Measurements from ENCODE around the gene TIAM1. TPM values are rescaled to one million over a fixed set of nuclear protein-coding genes. Genes with fewer than 3 reads are reported as not detected.
A peak's percentile ranks its signal among the peaks of the same experiment; 100 is the strongest.

Gene TIAM1
- total RNA-seq, 1 donor from 2014 or later = 119 TPM

- H3K9me3 Mint-ChIP-seq = no peaks in the 10 kb centered on the region
- H3K4me1 Mint-ChIP-seq (ENCODE audit: low read depth) = peaks cover 27% of the 10 kb centered on the region
- no peak overlapping the region for H3K27ac Mint-ChIP-seq
- no peak for DNase-seq (ENCODE audit: low spot score)
- H3K4me3 Mint-ChIP-seq = no peak overlapping the region
- intact Hi-C loops (cut with micrococcal nuclease) = no loop called here
- peaks cover 36% of the 10 kb centered on the region for H3K36me3 Mint-ChIP-seq (ENCODE audit: low read depth)
- peaks cover 1% of the 10 kb centered on the region for H3K27me3 Mint-ChIP-seq (ENCODE audit: insufficient read depth)
Observed at GRCh38 chr21:31316072-31316471, 28.0 kb downstream of the TIAM1 start.

GRCh38 chr21:31310750-31311149 is 33.3 kb downstream of the TIAM1 start:
- intact Hi-C loops (cut with micrococcal nuclease) = no loop called here
- H3K36me3 Mint-ChIP-seq (ENCODE audit: low read depth) = peaks cover 25% of the 10 kb centered on the region
- no peak overlapping the region for H3K27ac Mint-ChIP-seq
- H3K9me3 Mint-ChIP-seq = no peaks in the 10 kb centered on the region
- peaks cover 1% of the 10 kb centered on the region for H3K27me3 Mint-ChIP-seq (ENCODE audit: insufficient read depth)
- no peak for DNase-seq (ENCODE audit: low spot score)
- peaks cover 1% of the 10 kb centered on the region for H3K4me1 Mint-ChIP-seq (ENCODE audit: low read depth)
- H3K4me3 Mint-ChIP-seq = no peak overlapping the region

- peaks cover 1% of the 10 kb centered on the region for H3K27me3 Mint-ChIP-seq (ENCODE audit: insufficient read depth)
- DNase-seq (ENCODE audit: low spot score) = no peak
- intact Hi-C loops (cut with micrococcal nuclease) = no loop called here
- no peaks in the 10 kb centered on the region for H3K9me3 Mint-ChIP-seq
- no peak overlapping the region for H3K4me3 Mint-ChIP-seq
- no peak overlapping the region for H3K27ac Mint-ChIP-seq
- H3K4me1 Mint-ChIP-seq (ENCODE audit: low read depth) = no peaks in the 10 kb centered on the region
- H3K36me3 Mint-ChIP-seq (ENCODE audit: low read depth) = peaks cover 28% of the 10 kb centered on the region
Observed at GRCh38 chr21:31308584-31308983, 35.5 kb downstream of the TIAM1 start.

- intact Hi-C loops (cut with micrococcal nuclease) = no loop called here
- H3K9me3 Mint-ChIP-seq = no peaks in the 10 kb centered on the region
- peaks cover 3% of the 10 kb centered on the region for H3K4me1 Mint-ChIP-seq (ENCODE audit: low read depth)
- peaks cover 16% of the 10 kb centered on the region for H3K36me3 Mint-ChIP-seq (ENCODE audit: low read depth)
- H3K27ac Mint-ChIP-seq = no peak overlapping the region
- H3K4me3 Mint-ChIP-seq = no peak overlapping the region
- H3K27me3 Mint-ChIP-seq (ENCODE audit: insufficient read depth) = no peaks in the 10 kb centered on the region
- DNase-seq (ENCODE audit: low spot score) = no peak
Observed at GRCh38 chr21:31305888-31306287, 38.2 kb downstream of the TIAM1 start.

- no peak for DNase-seq (ENCODE audit: low spot score)
- intact Hi-C loops (cut with micrococcal nuclease) = no loop called here
- H3K4me1 Mint-ChIP-seq (ENCODE audit: low read depth) = peaks cover 26% of the 10 kb centered on the region
- no peak overlapping the region for H3K4me3 Mint-ChIP-seq
- no peaks in the 10 kb centered on the region for H3K27me3 Mint-ChIP-seq (ENCODE audit: insufficient read depth)
- H3K27ac Mint-ChIP-seq = no peak overlapping the region
- peaks cover 15% of the 10 kb centered on the region for H3K36me3 Mint-ChIP-seq (ENCODE audit: low read depth)
- no peaks in the 10 kb centered on the region for H3K9me3 Mint-ChIP-seq
Observed at GRCh38 chr21:31299291-31300147, 44.5 kb downstream of the TIAM1 start.

- intact Hi-C loops (cut with micrococcal nuclease) = no loop called here
- Mint-ChIP-seq H3K4me3 (no peak overlapping the region), H3K27ac (no peak overlapping the region), H3K36me3 (ENCODE audit: low read depth) (peaks cover 16% of the 10 kb centered on the region), H3K4me1 (ENCODE audit: low read depth) (peaks cover 33% of the 10 kb centered on the region), H3K27me3 (ENCODE audit: insufficient read depth) (no peaks in the 10 kb centered on the region), H3K9me3 (no peaks in the 10 kb centered on the region)
- no peak for DNase-seq (ENCODE audit: low spot score)
Observed at GRCh38 chr21:31298618-31299269, 45.3 kb downstream of the TIAM1 start.

GRCh38 chr21:31297806-31298205 is 46.3 kb downstream of the TIAM1 start:
- H3K9me3 Mint-ChIP-seq = no peaks in the 10 kb centered on the region
- H3K27ac Mint-ChIP-seq = no peak overlapping the region
- peaks cover 21% of the 10 kb centered on the region for H3K36me3 Mint-ChIP-seq (ENCODE audit: low read depth)
- H3K4me3 Mint-ChIP-seq = no peak overlapping the region
- intact Hi-C loops (cut with micrococcal nuclease) = no loop called here
- DNase-seq (ENCODE audit: low spot score) = no peak
- no peaks in the 10 kb centered on the region for H3K27me3 Mint-ChIP-seq (ENCODE audit: insufficient read depth)
- peaks cover 41% of the 10 kb centered on the region for H3K4me1 Mint-ChIP-seq (ENCODE audit: low read depth)

GRCh38 chr21:31295676-31296075 is 48.4 kb downstream of the TIAM1 start:
- DNase-seq (ENCODE audit: low spot score) = no peak
- Mint-ChIP-seq H3K9me3 (no peaks in the 10 kb centered on the region), H3K27ac (no peak overlapping the region), H3K4me3 (no peak overlapping the region), H3K36me3 (ENCODE audit: low read depth) (peaks cover 29% of the 10 kb centered on the region), H3K27me3 (ENCODE audit: insufficient read depth) (no peaks in the 10 kb centered on the region), H3K4me1 (ENCODE audit: low read depth) (peaks cover 48% of the 10 kb centered on the region)
- intact Hi-C loops (cut with micrococcal nuclease) = loop anchor here (2.0 kb wide), 2 partner anchors 23 to 259 kb away; no protein-coding TSS in a partner anchor

- H3K4me1 Mint-ChIP-seq (ENCODE audit: low read depth) = peaks cover 42% of the 10 kb centered on the region
- intact Hi-C loops (cut with micrococcal nuclease) = loop anchor here (1.0 to 5.0 kb wide), 9 partner anchors 22 to 265 kb away; no protein-coding TSS in a partner anchor
- H3K27me3 Mint-ChIP-seq (ENCODE audit: insufficient read depth) = no peaks in the 10 kb centered on the region
- H3K9me3 Mint-ChIP-seq = no peaks in the 10 kb centered on the region
- no peak overlapping the region for H3K4me3 Mint-ChIP-seq
- H3K27ac Mint-ChIP-seq = peak overlapping the region; percentile 86
- H3K36me3 Mint-ChIP-seq (ENCODE audit: low read depth) = peaks cover 28% of the 10 kb centered on the region
- no peak for DNase-seq (ENCODE audit: low spot score)
Observed at GRCh38 chr21:31294691-31295090, 49.4 kb downstream of the TIAM1 start.

- no peak for DNase-seq (ENCODE audit: low spot score)
- Mint-ChIP-seq H3K4me1 (ENCODE audit: low read depth) (peaks cover 35% of the 10 kb centered on the region), H3K27me3 (ENCODE audit: insufficient read depth) (no peaks in the 10 kb centered on the region), H3K27ac (peak overlapping the region; percentile 86), H3K4me3 (peak overlapping the region; percentile 56), H3K36me3 (ENCODE audit: low read depth) (peaks cover 29% of the 10 kb centered on the region), H3K9me3 (peaks cover 1% of the 10 kb centered on the region)
- intact Hi-C loops (cut with micrococcal nuclease) = loop anchor here (1.0 to 5.0 kb wide), 9 partner anchors 21 to 265 kb away; no protein-coding TSS in a partner anchor
Observed at GRCh38 chr21:31293986-31294385, 50.1 kb downstream of the TIAM1 start.

- intact Hi-C loops (cut with micrococcal nuclease) = loop anchor here (5.0 kb wide), 1 partner anchor 53 kb away; no protein-coding TSS in a partner anchor
Observed at GRCh38 chr21:31290765-31291164, 53.3 kb downstream of the TIAM1 start.

GRCh38 chr21:31289702-31290101 is 54.4 kb downstream of the TIAM1 start:
- Mint-ChIP-seq H3K9me3 (peaks cover 17% of the 10 kb centered on the region), H3K4me1 (ENCODE audit: low read depth) (peaks cover 53% of the 10 kb centered on the region), H3K4me3 (no peak overlapping the region), H3K36me3 (ENCODE audit: low read depth) (peaks cover 36% of the 10 kb centered on the region), H3K27me3 (ENCODE audit: insufficient read depth) (no peaks in the 10 kb centered on the region), H3K27ac (no peak overlapping the region)
- intact Hi-C loops (cut with micrococcal nuclease) = loop anchor here (5.0 kb wide), 1 partner anchor 52 kb away; no protein-coding TSS in a partner anchor
- no peak for DNase-seq (ENCODE audit: low spot score)

More at GRCh38 chr21:31290765-31291164, 53.3 kb downstream of the TIAM1 start:
- Mint-ChIP-seq H3K4me3 (no peak overlapping the region), H3K4me1 (ENCODE audit: low read depth) (peaks cover 49% of the 10 kb centered on the region), H3K27ac (no peak overlapping the region), H3K36me3 (ENCODE audit: low read depth) (peaks cover 33% of the 10 kb centered on the region), H3K9me3 (peaks cover 17% of the 10 kb centered on the region), H3K27me3 (ENCODE audit: insufficient read depth) (no peaks in the 10 kb centered on the region)
- no peak for DNase-seq (ENCODE audit: low spot score)

- H3K36me3 Mint-ChIP-seq (ENCODE audit: low read depth) = peaks cover 29% of the 10 kb centered on the region
- H3K27ac Mint-ChIP-seq = no peak overlapping the region
- H3K4me1 Mint-ChIP-seq (ENCODE audit: low read depth) = peaks cover 40% of the 10 kb centered on the region
- peaks cover 17% of the 10 kb centered on the region for H3K9me3 Mint-ChIP-seq
- intact Hi-C loops (cut with micrococcal nuclease) = no loop called here
- DNase-seq (ENCODE audit: low spot score) = no peak
- H3K27me3 Mint-ChIP-seq (ENCODE audit: insufficient read depth) = no peaks in the 10 kb centered on the region
- no peak overlapping the region for H3K4me3 Mint-ChIP-seq
Observed at GRCh38 chr21:31288191-31288590, 55.9 kb downstream of the TIAM1 start.
